Upper lobe of left lung (tissue), 4 donors: ENCODE results near the gene RDH8.

Experiments
- CTCF ChIP-seq, 6 experiments: fragments of 450-650 bp in 4 of 6; fragments of 200-600 bp in 2 of 6; sonication (generic) in 2 of 6; IDR thresholded peaks; one replicate each; pipeline ENCODE4 v1.5.1; 2016 to 2019; ENCODE audit warnings: antibody characterized with exemption in 6 of 6
- EP300 ChIP-seq, 4 donors: sonication (generic); formaldehyde crosslinking; IDR thresholded peaks; one replicate each; pipeline ENCODE4 v1.5.1; 2017; ENCODE audit warnings: antibody characterized with exemption in 4 of 4, control low read depth in 2 of 4
- POLR2A ChIP-seq, 4 donors: fragments of 450-650 bp; IDR thresholded peaks; one replicate each; pipeline ENCODE4 v1.5.1; 2016 to 2017; ENCODE audit warnings: antibody characterized with exemption in 4 of 4, mild to moderate bottlenecking in 2 of 4

GRCh38 chr19:10037809-10038208 lies 24.5 kb downstream of the RDH8 start:
- TF ChIP-seq EP300 (IDR thresholded peaks at IDR 0.05): no peak
- TF ChIP-seq POLR2A (IDR thresholded peaks at IDR 0.05): no peak
- TF ChIP-seq CTCF (IDR thresholded peaks at IDR 0.05): no peak
